Measurements from ENCODE around the gene TMEM185B. TPM values are rescaled to one million over a fixed set of nuclear protein-coding genes. Genes with fewer than 3 reads are reported as not detected.

Gene TMEM185B
- total RNA-seq, 1 donor from 2014 or later = 31.8 TPM

- intact Hi-C loops (cut with DNase I) = loop anchor here (10.0 kb wide), 2 partner anchors 427 to 1387 kb away; partner anchors contain the start of gene CLASP1
- no peak for TF ChIP-seq CTCF (IDR thresholded peaks at IDR 0.05)
These were observed 35.0 kb upstream of the TMEM185B start for GRCh38 chr2:120258196-120258595.

GRCh38 chr2:120257522-120257921 lies 34.3 kb upstream of the TMEM185B start:
- Histone ChIP-seq H3K27me3 (no peaks in the 10 kb centered on the region), H3K4me3 (no peak overlapping the region), H3K36me3 (no peaks in the 10 kb centered on the region), H3K9me3 (no peaks in the 10 kb centered on the region), H3K4me1 (peaks cover 0 to 3% of the 10 kb centered on the region in 2 donors), H3K27ac (no peak overlapping the region)
- DNase-seq (ENCODE audit: low spot score in 2 of 2) = no peak
- no peak for TF ChIP-seq CTCF (IDR thresholded peaks at IDR 0.05)
- intact Hi-C loops (cut with DNase I) = loop anchor here (10.0 kb wide), 2 partner anchors 427 to 1387 kb away; partner anchors contain the start of gene CLASP1

More at GRCh38 chr2:120258196-120258595, 35.0 kb upstream of the TMEM185B start:
- Histone ChIP-seq H3K9me3 (no peaks in the 10 kb centered on the region), H3K27ac (no peak overlapping the region), H3K4me1 (peaks cover 0 to 3% of the 10 kb centered on the region in 2 donors), H3K27me3 (no peaks in the 10 kb centered on the region), H3K36me3 (no peaks in the 10 kb centered on the region), H3K4me3 (no peak overlapping the region)
- no peak for DNase-seq (ENCODE audit: low spot score in 2 of 2)

GRCh38 chr2:120256651-120257000 lies 33.4 kb upstream of the TMEM185B start:
- no peak for DNase-seq (ENCODE audit: low spot score in 2 of 2)
- intact Hi-C loops (cut with DNase I) = loop anchor here (10.0 kb wide), 2 partner anchors 428 to 1388 kb away; partner anchors contain the start of gene CLASP1
- Histone ChIP-seq H3K36me3 (no peaks in the 10 kb centered on the region), H3K27ac (no peak overlapping the region), H3K4me3 (no peak overlapping the region), H3K9me3 (no peaks in the 10 kb centered on the region), H3K27me3 (no peaks in the 10 kb centered on the region), H3K4me1 (peaks cover 0 to 3% of the 10 kb centered on the region in 2 donors)
- TF ChIP-seq CTCF (IDR thresholded peaks at IDR 0.05) = no peak

GRCh38 chr2:120255986-120256650 lies 32.9 kb upstream of the TMEM185B start:
- Histone ChIP-seq H3K4me3 (no peak overlapping the region), H3K4me1 (peaks cover 0 to 3% of the 10 kb centered on the region in 2 donors), H3K36me3 (no peaks in the 10 kb centered on the region), H3K27me3 (no peaks in the 10 kb centered on the region), H3K27ac (no peak overlapping the region), H3K9me3 (no peaks in the 10 kb centered on the region)
- no peak for DNase-seq (ENCODE audit: low spot score in 2 of 2)
- TF ChIP-seq CTCF (IDR thresholded peaks at IDR 0.05) = no peak
- intact Hi-C loops (cut with DNase I) = loop anchor here (10.0 kb wide), 2 partner anchors 429 to 1389 kb away; partner anchors contain the start of gene CLASP1

GRCh38 chr2:120255071-120255470 lies 31.9 kb upstream of the TMEM185B start:
- Histone ChIP-seq H3K4me1 (peaks cover 0 to 3% of the 10 kb centered on the region in 2 donors), H3K27me3 (no peaks in the 10 kb centered on the region), H3K27ac (no peak overlapping the region), H3K4me3 (no peak overlapping the region), H3K36me3 (no peaks in the 10 kb centered on the region), H3K9me3 (no peaks in the 10 kb centered on the region)
- no peak for TF ChIP-seq CTCF (IDR thresholded peaks at IDR 0.05)
- DNase-seq (ENCODE audit: low spot score in 2 of 2) = no peak
- intact Hi-C loops (cut with DNase I) = loop anchor here (10.0 kb wide), 2 partner anchors 430 to 1390 kb away; partner anchors contain the start of gene CLASP1
